Peyer's patch (tissue), 4 donors: ENCODE measurements around the gene ADAMTS2.

Experiments
- POLR2A ChIP-seq, 2 donors: fragments of 450-650 bp; IDR thresholded peaks; one replicate each; pipeline ENCODE4 v1.5.1; 2017; ENCODE audit warnings: antibody characterized with exemption in 2 of 2, mild to moderate bottlenecking in 2 of 2, moderate library complexity in 2 of 2
- TF ChIP-seq, protein P1 (sequence below), 6 experiments: fragments of 450-650 bp in 4 of 6; fragments of 200-600 bp in 2 of 6; sonication (generic) in 1 of 6; IDR thresholded peaks; one replicate each; pipeline ENCODE4 v1.5.1; 2017 to 2019; ENCODE audit warnings: antibody characterized with exemption in 6 of 6, mild to moderate bottlenecking in 3 of 6, moderate library complexity in 1 of 6

DNA sequence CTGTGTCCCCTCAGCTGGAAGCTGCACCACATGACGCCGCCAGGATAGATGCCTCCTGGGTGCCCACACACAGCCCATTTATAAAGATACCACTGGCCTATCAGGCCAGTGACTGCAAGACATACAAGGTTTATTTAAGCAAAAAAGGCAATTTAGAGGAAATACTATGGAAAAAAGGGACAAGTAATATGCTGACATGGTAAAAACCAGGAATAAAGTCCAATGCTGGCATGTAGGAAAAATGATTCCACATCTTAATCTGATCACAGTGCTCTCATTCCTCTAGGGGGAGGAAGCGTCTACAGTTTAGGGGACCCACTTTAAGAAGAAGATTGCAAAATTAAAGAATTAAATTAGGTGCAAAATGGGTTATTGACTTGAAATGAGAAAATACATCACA is 205.0 kb downstream of the ADAMTS2 start:
- TF ChIP-seq POLR2A (IDR thresholded peaks at IDR 0.05), result no peak
- TF ChIP-seq, protein P1, sequence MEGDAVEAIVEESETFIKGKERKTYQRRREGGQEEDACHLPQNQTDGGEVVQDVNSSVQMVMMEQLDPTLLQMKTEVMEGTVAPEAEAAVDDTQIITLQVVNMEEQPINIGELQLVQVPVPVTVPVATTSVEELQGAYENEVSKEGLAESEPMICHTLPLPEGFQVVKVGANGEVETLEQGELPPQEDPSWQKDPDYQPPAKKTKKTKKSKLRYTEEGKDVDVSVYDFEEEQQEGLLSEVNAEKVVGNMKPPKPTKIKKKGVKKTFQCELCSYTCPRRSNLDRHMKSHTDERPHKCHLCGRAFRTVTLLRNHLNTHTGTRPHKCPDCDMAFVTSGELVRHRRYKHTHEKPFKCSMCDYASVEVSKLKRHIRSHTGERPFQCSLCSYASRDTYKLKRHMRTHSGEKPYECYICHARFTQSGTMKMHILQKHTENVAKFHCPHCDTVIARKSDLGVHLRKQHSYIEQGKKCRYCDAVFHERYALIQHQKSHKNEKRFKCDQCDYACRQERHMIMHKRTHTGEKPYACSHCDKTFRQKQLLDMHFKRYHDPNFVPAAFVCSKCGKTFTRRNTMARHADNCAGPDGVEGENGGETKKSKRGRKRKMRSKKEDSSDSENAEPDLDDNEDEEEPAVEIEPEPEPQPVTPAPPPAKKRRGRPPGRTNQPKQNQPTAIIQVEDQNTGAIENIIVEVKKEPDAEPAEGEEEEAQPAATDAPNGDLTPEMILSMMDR (IDR thresholded peaks at IDR 0.05), result no peak
